SU-DHL-6 (cell line): ENCODE data around the gene DYNLL1.

ENCODE experiments used
- CTCF ChIP-seq: fragments of 200-600 bp; sonication (generic); IDR thresholded peaks from one replicate; pipeline ENCODE4 v1.5.1; 2017; ENCODE audit warnings: antibody characterized with exemption, mild to moderate bottlenecking, low read length, moderate library complexity; ENCODE audit not compliant: insufficient read depth, poor library complexity, severe bottlenecking
- EZH2phosphoT487 ChIP-seq: fragments of 200-600 bp; sonication (generic), shearing (Covaris generic); conservative IDR thresholded peaks from 2 replicates; pipeline ENCODE4 v1.6.1; 2018; ENCODE audit warnings: mild to moderate bottlenecking, antibody characterized with exemption, low read length, moderate library complexity, mixed read lengths

DNA sequence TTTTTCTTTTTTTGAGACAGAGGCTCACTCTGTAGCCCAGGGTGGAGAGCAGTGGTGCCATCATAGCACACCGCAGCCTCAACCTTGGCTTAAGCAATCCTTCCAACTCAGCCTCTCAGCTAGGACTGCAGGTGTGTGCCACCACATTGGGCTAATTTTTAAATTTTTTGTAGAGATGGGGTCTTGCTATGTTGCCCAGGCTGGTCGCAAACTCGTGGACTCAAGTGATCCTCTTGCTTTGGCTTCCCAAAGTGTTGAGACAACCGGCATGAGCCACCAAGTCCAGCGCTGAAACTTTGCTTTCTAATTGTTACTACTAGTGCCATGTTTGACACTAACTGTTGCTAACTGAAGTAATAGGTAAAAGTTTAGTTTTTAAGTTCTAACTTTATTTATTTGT is 46.3 kb downstream of the DYNLL1 start:
- TF ChIP-seq CTCF (no peak), EZH2phosphoT487 (no peak)
